ENCODE measurements around the gene SELENOP.

- TF ChIP-seq CTCF (IDR thresholded peaks at IDR 0.05; ENCODE audit: extremely low read depth in 1 of 2, insufficient read depth in 1 of 2, low read depth in 1 of 2, low read length in 2 of 2) (peak; percentile 19 to 20), EZH2 (IDR thresholded peaks at IDR 0.05; ENCODE audit: borderline replicate concordance, low read depth, low read length, severe bottlenecking) (no peak), POLR2AphosphoS5 (IDR thresholded peaks at IDR 0.05; ENCODE audit: insufficient read depth, low read depth, low read length) (no peak), POLR2A (IDR thresholded peaks at IDR 0.05; ENCODE audit: low read depth, low read length) (no peak)
- TF ChIP-seq, protein P1, sequence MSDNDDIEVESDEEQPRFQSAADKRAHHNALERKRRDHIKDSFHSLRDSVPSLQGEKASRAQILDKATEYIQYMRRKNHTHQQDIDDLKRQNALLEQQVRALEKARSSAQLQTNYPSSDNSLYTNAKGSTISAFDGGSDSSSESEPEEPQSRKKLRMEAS (IDR thresholded peaks at IDR 0.05; ENCODE audit: insufficient read depth, insufficient read length) = no peak
Measured at GRCh38 chr5:42767491-42768105, 44.1 kb downstream of the SELENOP start.

All from endothelial cell of umbilical vein (primary cell).